Lung microvascular endothelial cell (primary cell): ENCODE measurements around the gene CACNA2D3. TPM values are rescaled to one million over a fixed set of nuclear protein-coding genes. Genes with fewer than 3 reads are reported as not detected.

ENCODE experiments used
- DNase-seq, 2 donors: peaks; one replicate each; pipeline versions ENCODE4 v3.0.0 to v3.0.0-alpha.2; 2010; ENCODE audit warnings: low read depth in 2 of 2
- total RNA-seq: library from RNA; depleted of rRNA; stranded (reverse); fragments of >200 nt; gene quantifications from 2 replicates; pipeline ENCODE4 v1.2.1, GENCODE V29; 2014

Gene CACNA2D3
- total RNA-seq, 1 donor from 2014 or later = not detected

GRCh38 chr3:54988838-54989630 lies 866.7 kb downstream of the CACNA2D3 start:
- DNase-seq = no peak

- no peak for DNase-seq
Measured at GRCh38 chr3:54994111-54994513, 871.8 kb downstream of the CACNA2D3 start.

GRCh38 chr3:54999159-54999558 lies 876.8 kb downstream of the CACNA2D3 start:
- DNase-seq = no peak

DNA sequence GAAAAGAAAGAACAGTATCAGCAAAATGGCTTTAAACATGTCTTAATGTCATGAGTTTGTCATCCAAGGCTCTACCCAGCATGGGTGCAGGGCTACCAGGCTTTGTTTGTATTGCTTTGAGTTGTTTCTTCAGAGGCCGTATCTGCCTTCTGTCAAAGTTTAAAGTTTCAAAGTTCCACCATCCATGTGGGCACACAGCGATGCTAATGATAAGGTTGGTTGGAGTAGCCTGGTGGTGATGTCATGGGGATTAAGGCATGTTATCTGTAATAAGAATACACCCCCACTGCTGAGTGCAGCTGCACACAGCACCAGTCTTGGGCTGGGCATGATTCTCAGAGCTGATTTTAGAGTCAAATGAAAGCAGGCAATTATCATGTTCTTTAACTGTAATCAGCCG lies 877.5 kb downstream of the CACNA2D3 start:
- no peak for DNase-seq

DNA sequence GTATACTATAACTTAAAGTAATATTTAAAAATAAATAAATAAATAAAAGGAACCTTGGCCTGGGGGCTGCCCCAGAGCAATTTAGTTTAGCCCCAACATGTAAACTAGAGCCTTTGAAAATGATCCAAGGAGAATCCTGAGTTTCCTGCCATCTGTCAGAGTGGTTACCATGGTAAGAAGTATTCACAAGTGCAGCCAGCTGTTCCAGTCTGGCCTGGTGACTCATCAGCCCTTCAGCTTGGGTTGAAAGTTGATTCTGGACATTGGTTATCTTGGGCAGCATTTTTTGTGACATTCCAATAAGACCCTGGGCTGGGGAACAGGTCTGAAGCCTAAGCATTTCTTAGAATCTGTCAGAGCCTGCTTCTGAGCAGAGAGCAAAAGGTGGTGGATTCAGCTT lies 878.2 kb downstream of the CACNA2D3 start:
- DNase-seq = no peak

GRCh38 chr3:55000953-55001352 lies 878.6 kb downstream of the CACNA2D3 start:
- DNase-seq = no peak

DNA sequence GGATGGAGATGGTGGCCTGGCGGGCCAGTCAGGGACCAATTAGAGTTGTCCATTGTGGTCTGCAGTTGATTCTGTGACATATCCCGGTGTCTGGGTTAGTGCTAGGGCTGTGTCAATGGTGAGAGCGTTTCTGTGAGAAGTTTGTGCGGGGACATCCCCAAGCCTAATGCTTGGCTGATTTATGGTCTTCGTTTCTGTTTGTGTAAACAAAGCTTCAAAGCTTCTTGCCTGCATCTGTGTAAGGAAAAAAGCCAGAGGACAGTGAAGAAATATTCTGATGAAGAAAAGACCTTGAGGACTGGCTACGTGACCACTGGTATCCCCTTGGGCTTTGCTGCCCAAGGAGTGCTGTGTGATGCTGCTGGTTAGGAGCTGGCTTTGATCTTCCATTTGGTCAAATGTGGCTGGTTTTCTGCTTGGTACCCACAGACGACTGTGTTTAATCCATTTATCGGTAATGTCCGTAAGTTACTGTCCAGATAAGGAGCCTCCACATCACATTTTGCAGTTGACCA lies 880.1 kb downstream of the CACNA2D3 start:
- no peak for DNase-seq

DNA sequence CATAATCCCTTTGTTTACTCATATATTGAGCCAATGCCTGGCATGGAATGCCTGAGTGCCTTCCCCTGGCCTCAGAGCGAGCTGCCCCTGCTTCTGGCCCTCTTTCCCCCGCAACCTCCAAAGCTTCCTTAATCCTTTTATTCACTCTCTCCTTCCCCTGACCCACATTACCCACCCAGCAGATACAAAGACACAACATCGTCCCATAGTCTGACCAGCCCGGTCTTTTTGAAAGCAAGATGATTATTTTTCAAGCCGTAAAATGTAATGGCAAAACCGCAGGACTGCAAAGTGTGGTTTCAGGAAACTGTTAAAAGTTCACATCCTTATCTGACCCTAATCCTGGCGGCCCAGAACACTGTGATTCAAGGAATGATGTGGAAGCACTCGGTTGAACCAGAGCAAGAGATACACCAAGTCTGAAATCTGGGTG lies 883.9 kb downstream of the CACNA2D3 start:
- no peak for DNase-seq

GRCh38 chr3:55007971-55008370 lies 885.6 kb downstream of the CACNA2D3 start:
- DNase-seq = no peak

- DNase-seq = no peak
Measured at GRCh38 chr3:55009372-55009771, 887.0 kb downstream of the CACNA2D3 start.

GRCh38 chr3:55012091-55012490 lies 889.7 kb downstream of the CACNA2D3 start:
- no peak for DNase-seq

DNA sequence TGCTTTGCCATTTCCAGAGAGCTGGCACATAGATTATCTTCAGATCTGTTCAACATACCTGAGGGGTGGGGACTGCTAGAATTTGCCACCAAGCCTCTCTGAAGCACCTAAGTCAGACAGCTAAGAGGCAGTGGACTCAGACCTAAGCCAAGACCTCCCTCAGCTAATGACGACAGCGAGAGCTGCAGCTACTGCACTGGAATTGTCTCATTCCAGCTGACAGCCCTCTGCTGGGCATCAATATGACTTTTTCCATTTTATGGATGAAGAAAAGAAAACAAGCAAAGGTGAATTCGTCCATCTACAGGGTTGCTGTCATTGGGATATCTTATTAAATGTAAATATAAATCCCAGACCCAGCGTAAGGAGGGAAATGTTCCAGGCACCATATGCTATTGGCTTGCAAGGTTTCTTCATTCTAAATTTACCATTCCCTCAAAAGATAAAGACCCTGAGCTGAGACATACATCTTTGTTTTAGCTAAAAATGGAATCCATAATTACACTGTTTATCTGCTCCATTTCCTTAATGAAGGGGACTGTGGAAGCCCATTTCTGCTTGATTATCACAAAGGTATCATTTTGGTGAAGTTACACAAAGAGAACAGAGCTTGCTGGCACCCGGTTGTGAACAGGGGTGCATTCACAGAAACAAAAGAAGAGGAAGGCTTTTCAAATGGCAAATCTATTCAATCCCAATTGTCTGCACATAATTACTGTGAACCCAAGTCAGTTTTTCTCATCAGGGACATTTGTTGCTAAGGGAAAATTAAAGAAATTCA lies 891.0 kb downstream of the CACNA2D3 start:
- DNase-seq = no peak

DNA sequence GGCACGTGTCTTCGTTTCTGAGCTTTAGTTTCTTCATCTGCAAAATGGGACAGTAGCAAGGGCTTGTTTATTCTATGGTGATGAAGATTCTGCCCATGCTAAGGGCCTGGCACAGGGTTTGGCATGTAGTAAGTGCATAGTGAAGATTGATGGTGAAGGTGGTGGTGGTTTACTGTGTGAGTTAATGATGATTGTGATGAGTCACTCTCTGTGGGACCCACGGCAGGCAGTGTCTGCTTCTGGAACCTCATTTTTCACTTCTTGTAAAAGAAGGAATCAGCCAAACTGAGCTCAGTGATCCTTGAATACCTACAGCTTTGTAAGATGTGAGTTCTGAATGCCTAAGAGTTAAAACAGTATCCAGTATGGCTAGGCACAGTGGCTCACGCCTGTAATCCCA lies 891.7 kb downstream of the CACNA2D3 start:
- DNase-seq = no peak

DNA sequence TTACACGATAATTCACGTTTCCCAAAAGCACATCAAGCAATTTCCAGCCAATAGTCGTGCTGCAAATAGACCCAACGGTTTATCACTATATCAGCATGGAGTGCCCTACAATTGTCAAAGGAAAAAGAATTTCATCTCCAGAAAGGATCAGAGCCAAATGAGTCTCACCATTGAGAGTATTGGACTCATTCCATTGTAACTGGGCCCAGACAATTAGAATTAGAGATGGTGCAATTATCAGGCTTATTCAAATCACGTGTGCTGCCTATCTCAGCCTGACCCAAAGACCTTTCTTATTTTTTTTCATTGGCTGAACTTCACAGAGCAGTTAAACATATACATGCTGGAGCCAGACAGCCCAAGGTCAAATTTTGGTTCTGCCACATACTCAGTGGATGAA lies 892.6 kb downstream of the CACNA2D3 start:
- no peak for DNase-seq

- DNase-seq = no peak
Measured at GRCh38 chr3:55017876-55018275, 895.5 kb downstream of the CACNA2D3 start.

DNA sequence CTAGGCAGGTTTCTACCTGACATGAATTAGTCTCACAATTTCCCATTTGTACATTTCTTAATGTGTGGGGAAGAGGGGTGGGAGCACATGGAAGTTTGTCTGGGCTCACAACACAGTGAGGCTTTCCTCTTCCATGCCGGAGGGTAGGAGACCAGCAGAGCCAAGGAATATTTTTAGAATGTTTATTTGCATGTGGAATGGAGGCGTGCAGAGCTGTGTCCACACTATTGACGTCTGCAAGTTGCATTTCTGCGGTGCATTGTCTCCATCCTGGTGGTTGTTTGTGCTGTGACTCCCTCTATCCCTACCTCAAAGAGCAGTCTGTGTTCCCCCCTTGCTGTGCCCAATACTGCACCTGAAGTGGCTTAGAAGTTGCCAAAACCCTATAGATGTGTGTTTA lies 908.6 kb downstream of the CACNA2D3 start:
- no peak for DNase-seq

GRCh38 chr3:55036883-55037577 lies 914.7 kb downstream of the CACNA2D3 start:
- no peak for DNase-seq

DNA sequence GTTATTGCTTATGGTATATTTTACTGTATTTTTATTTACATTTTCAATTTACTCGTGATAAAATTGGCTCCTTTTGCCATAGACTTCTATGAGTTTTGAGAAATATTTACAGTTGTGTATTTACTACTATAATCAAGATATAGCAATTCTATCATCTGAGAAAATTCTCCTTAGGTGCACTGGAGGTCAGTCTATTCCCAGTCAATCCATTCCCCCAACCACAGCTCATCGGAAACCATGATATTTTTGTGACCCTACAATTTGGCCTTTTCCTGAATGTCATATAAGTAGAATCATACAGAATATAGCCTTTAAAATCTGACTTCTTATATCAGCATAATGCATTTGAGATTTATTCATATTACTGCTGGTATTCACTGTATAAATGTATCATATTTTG lies 920.2 kb downstream of the CACNA2D3 start:
- DNase-seq = no peak

DNA sequence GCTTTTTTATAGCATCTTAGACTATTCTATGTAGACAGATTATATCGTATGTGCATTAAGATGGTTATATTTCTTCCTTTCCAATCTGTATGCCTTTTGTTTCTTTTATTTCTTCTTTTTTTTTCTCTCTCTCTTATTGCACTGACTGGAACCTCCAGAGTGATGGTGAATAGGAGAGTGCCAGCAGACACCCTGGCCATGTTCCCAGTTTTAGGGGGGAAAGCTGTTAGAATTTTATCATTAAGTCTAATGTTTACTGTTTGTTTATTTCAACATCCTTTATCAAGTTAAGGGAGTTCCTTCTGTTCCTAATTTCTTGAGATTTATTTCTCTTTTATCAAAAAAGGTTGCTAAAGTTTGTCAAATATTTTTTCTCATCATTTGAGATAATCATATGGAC lies 922.1 kb downstream of the CACNA2D3 start:
- DNase-seq = no peak

GRCh38 chr3:55059027-55059629 lies 936.8 kb downstream of the CACNA2D3 start:
- no peak for DNase-seq

DNA sequence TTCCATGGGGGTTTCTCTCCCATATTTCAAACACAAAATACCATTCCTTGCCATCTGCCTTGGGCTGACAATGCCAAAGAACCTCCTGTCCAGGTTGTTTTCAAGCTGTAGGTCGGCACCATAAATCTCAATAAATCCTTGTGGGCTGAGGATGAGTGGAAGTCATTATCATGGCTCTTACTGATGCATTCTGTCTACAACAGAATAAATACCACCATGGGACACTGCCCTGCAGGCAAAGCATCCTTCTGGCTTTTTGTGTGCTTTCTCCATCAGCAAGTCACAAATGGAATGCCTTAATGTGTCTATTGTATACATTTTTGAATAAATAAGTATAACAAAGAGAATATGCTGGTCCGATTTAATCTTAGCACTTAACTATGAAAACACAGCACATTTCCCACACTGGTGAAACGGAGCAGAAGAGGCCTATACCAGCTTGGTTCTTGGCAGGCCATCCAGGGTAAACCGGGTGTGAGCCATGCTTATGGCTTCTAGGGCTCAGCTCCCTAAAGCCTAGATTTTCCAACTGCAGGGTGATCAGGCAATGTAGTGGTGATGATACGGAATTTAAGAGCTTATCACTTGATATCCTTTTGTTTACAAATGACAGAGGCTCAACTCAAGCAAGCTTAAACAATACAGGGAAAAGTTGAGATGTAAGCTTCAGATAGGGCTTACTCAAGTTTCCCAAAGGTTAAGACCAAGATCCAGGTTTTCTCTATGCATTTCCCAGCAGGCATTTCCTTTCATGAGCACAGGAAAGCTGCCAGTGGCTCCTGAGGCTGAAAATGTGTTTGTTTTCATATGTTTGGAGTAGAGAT lies 938.8 kb downstream of the CACNA2D3 start:
- no peak for DNase-seq
